Activated CD4-positive, CD25-positive, alpha-beta regulatory T cell treated with anti-CD3 and anti-CD28 coated beads, Interleukin-2, amount 50 U/mL, for 16 hours (primary cell): ENCODE data around the gene KCNC1.

Source experiments
- DNase-seq: peaks from one replicate; pipeline ENCODE4 v3.0.0-alpha.2; 2020; ENCODE audit warnings: low read depth, low spot score

KCNC1 gene

DNA sequence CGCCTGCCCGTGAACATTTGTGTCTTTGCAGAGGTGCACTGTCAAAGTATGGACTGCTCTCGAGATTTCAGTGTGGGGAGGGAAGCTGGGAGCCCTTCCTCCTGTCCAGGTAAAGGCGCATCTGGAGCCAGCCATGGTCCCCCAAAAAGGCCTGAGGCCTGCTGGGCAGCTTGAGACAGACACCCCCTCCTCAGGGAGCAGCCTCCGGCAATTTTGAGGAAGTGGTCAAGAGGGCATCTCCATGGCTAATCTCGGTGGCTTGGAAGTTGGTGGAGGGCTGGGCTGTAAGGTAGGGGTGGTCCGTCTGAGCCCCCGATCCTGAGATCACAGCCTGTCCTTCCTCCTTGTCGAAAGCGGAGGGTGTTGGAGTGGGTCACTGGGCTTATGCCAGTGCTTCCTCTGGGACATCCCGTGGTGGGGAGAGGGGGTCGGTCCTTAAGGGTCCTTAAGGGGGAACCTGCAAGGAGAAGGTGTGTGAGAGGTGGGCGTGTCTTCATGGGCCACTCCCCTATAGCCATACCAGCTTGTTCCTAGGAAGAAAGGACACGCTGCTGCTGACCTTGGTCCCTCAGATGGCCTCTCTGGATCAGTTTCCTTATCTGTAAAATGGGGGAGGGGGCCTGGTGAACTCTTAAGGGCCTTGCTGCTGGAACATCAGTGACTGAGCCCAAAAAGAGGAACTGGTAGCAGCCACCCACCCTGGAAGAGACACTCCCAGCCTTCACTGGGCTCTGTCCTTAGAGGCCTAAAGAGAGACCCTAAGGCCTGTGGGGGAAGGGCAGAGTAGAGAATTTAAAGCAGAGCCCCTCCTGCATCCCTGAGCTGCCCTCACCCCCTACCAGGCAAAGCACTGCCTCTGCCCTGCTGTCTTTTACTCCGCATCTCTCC lies 2.6 kb downstream of the KCNC1 start:
- no peak for DNase-seq

DNA sequence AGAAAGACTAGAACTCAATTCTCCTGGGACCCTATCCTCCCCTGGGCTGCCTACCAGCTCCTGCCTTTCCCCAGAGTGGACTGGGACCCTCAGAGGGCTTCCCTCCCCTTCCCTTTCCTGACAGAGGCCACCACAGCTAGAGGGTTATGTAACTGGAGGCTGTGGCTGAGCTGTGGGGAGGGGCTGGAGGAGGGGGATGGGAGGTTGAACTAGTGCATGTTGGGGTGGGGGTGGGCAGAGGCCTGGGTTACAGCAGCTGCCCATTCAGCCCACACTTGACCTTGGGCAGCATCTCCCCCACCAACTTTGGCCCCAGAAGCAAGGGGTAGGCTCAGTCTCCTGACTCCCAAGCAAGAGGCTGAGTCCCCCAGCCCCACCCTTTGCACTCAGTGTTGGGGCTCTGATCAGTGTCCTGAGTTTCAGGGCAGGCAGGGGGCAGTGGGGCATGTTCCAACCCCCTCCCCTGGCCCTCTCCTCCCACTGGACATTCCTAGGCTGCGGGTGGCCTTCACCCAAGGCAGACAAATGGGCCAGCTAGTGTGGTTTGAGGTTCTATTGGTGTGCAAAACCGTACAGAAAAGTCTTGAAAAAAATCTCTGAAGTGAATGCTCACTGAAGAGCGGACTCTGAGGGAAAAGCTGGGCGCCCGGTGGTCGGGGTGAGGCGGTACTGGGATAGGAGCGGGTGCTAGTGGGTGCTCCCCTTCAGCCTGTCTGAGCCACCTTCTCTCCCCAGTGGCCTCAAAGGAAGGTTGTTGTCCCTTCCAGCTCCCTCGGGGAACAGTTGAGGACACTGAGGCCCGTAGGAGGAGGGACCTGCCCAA lies 3.8 kb downstream of the KCNC1 start:
- DNase-seq, result no peak

DNA sequence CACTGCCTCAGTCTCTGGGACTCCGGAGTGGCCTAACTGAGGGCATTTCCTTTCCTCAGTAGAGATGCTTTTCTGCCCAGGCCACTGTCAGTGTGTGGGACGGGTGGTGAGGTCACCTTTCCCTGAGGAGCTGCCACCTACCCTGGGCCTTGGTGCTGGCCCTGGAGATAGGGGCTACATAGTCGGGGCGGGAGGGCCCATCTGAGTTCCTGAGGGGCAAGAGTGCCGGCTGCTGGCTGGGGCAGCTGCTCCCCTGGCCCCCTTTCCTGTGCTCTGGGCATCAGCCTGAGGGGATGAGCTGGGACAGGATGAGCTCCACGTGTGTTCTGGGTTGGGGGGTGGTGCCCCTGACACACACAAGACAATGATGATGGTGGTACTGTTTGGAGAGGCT lies 5.4 kb downstream of the KCNC1 start:
- DNase-seq, result no peak

DNA sequence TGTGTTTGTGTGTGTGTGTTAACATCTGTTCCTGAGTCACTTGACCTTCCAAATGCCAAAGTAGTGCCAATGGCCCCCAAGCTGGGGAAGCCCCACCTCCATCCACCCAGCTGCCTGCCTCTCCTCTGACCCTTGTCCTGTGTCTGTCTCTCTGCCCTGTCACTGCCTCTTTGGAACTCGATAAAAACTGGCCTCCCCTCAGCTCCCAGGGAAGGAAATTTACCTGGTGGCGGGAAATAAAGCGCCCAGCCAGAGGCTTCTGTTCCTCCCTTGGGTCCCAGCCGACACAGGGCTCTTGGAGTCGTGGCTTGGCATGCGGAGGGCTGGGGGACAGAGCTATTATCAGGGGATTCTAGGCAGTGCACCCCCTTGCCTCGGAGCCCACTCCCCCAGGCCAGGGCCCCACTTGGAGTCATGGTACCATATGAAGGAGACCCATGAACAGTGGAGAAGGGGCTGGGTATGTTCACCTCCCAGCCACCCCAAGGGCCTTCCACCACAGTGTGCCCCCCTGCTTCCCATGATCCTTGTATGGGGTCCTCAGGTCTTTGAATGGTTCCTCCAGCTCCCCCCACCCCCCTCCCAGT lies 6.2 kb downstream of the KCNC1 start:
- no peak for DNase-seq

DNA sequence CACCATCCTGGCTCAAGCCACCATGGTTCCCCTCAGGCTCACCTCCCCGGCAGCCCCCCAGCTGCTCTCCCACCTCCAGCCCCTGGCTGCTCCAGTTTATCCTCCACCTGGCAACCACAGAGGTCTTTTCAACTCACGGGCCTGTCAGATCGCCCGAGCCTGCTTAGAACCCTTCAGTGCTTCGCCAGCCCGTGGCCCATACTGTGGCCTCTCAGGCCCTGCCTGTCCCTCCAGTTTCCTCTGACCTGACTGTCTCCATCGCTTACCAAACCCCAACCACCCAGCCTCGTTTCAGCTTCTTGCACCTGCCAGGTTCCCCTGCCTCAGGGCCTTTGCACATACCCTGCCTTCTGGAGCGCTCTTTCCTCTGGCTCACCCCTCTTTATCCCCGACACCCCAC lies 6.9 kb downstream of the KCNC1 start:
- no peak for DNase-seq

DNA sequence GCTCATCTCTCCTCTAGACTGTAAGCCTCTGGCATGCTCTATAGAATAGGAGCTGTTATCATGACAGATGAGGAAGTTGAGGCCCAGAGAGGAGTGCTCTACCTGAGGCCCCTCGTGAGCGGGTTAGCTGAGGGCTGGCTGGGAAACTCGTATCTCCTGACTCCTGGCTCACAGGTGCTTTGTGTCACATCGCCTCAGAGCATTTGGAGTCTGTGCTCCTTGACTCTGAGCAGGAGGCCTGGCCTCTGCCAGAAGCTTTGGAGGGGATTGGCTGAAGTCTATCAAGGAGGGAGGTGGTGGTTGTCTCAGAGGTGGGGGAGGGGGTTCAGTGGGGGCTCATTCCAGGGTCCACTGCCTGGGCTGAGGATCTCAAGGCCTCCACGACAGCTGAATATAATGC lies 7.4 kb downstream of the KCNC1 start:
- no peak for DNase-seq

DNA sequence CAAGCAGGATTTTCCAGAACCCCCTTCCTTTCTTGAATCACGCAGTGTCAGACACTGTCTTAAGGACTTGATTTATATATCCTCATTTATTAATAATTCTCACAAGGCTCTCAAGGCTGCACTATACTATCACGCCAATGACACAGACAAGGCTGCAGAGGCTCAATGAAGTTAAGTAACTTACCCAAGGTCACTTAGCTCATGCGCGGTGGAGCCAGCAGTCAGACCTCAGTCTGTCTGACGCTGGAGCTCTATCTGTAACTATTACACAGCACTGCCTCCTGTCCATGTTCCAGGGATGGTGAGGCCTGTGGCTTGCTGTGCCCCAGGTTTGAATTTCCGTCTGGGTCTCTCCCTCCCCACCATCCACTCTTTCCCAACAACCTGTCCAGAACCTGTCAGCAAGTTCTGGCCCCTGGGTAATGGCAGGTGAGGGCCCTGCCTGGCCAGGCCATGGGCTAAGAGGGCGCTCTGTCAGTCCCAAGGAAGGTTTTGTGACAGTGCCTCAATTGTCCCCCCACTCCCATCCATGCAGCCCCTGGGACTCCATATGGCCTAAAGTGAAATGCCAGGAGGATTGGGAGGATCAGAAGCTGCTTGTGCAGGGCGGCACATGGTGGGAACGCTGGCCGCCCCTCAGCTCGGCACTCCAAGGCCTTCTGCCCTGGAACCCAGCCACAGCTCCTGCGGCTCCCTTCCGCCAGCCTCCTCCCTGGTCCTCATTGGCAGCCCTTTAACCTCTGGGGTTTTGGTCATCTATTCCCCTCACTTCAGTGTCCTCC lies 8.6 kb downstream of the KCNC1 start:
- DNase-seq, result no peak

DNA sequence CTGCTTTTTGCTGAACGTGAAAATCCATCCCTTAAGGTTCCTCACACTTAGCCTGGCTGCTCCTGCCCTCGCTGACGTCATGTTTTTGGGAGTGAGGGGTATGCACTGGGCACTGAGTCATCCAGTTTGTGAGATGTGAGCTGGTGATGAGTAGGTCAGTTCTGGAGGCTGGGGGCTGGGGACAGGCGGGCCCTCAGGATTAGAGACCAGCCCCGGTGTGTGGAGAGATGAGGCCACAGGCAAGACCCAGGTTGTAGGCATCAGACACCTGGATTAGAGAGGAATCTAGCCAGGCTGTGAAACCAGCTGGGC lies 9.2 kb downstream of the KCNC1 start:
- no peak for DNase-seq

DNA sequence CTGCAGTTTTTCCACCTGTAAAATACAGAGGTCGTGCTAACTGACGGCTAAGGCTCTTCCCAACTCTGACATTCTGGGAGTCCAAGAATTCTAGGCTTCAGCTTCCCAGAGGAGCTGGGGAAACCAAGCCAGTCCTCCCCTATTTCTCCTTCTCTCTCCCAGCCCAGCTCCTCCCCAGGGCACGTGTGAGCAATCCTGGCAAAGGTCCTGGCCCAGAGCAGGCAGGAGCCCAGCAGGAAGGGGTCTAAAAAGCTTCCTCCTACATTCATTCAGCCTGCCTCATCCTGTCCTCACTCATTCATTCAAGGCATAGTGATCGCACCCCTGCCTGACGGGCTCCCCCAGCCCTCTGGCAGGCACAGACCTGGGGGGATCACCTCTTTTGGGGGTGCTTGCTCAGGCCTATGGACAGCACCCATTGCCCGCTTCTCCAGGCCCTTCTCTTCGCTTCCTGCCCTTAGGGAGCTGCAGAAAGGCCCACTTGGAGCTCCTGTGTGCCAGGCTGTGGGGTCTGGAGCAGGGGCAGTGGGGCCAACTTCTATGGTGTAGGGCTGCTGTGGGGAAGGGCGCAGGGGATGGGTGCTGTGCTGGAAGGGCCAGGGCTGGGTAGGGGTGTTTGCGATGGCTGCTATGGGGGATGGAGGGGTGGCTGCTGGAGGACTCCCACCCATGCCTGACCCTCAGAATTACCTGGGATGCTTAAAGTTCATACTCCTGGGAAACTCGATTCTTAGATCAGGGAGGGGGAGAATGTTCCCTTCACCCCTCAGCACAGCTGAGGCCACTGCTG lies 9.8 kb downstream of the KCNC1 start:
- DNase-seq, result no peak

DNA sequence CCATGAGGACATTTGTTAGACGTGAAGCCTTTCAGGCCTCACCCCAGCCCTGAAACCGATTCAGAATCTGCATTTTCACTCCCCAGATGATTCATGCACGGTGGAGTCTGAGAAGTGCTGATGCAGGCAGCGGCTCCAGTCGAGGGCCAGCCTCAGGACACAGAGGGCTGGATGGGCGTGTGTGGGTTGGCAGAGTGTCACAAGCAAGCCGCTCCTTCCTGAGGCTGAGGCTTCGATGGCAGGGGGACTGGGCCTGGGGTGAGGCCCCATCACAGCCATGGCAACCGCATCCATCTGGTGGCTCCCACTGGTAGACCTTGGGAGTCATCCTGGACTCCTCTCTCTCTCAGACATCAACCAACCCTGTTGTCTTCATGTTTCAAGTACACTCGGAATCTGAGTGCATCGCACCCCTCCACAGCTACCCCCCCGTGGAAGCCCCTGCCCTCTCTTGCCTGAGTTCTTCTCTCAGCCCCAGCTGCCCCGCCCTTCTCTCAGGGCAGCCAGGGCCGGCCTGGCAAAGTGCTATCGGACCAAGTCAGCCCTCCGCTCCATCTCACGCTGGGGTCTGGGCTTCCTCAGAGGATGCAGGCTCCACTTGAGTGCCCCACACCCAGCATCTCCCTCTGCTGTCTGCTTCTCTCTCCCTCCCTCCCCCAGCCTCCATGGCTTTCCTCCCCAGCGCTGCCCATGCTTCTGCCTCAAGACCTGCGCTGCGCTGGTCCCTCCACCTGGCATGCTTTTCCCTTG lies 10.6 kb downstream of the KCNC1 start:
- no peak for DNase-seq

DNA sequence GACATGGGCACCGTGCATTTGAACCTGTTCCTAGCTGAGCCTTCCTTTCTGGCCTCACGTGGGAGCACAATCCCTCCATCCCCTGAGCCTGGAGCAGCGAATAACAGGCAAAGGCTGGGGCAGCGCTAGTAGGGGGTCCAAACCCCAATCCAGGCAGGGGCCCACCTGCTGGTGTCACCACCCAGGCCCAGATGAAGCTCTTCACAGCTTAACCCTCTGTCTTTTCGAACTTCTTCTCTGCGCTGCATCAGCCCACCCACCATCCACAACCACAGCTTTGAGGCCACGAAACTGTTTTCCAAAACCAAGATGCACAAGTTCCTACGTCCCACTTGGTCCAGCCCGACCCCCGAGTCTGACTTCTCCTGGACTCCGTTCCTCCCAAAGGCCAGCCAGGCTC lies 11.5 kb downstream of the KCNC1 start:
- DNase-seq, result no peak

DNA sequence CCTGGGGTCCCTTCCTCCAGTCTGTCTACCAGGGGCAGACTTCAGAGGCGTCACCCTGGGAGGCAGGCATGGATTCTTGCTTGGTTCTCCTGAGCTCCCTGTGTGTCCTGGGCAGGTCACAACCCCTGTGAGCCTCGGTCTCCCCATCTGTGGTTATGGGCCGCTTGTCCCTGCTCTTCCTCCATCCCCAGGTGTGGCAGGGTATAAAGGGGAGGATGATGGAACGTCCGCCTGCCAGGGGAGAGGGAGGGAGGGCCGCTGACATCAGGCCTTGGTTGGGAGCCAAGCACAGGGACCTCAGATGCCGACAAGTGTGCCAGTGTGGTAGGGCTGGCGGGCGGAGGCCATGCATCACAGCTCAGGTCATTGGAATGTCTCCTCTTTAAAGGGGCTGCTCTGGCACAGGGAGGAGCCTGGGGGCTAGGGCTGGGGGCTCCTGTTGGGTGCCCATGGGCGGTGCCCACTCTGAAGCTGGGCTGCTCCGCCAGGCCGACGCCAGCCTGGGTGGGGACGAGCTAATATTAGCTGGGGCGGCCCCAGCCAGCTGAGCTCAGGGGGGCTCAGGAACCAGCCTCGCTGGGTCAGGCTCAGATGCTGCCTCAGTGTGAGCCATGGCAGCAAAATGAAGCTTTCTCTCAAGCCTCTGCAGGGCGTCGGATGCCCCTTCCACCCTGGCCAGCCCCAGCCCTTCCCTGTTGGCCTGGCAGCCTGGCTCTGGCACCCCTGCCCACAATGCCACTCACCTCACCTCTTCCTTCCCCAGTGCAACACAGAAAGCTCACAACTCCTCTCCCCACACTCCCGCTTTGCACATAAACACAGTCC lies 12.8 kb downstream of the KCNC1 start:
- no peak for DNase-seq

DNA sequence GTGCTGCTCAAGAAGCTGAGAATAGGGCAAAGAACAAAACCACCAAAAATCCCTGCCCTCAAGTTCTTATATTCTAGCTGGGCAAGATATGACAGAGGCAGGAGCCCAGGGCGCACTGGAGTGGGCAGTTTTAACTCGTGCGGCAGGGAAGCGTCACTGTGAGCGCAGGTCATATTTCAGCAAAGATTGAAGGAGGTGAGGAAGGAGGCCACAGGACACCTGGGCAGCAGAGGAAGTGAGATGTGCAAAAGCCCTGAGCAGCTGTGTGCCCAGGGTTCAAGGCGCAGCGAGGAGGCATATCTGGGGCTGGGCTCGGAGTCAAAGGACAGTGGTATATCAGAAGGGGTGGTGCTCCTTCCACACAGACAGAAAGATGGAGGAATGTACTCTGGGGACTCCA lies 13.5 kb downstream of the KCNC1 start:
- no peak for DNase-seq

DNA sequence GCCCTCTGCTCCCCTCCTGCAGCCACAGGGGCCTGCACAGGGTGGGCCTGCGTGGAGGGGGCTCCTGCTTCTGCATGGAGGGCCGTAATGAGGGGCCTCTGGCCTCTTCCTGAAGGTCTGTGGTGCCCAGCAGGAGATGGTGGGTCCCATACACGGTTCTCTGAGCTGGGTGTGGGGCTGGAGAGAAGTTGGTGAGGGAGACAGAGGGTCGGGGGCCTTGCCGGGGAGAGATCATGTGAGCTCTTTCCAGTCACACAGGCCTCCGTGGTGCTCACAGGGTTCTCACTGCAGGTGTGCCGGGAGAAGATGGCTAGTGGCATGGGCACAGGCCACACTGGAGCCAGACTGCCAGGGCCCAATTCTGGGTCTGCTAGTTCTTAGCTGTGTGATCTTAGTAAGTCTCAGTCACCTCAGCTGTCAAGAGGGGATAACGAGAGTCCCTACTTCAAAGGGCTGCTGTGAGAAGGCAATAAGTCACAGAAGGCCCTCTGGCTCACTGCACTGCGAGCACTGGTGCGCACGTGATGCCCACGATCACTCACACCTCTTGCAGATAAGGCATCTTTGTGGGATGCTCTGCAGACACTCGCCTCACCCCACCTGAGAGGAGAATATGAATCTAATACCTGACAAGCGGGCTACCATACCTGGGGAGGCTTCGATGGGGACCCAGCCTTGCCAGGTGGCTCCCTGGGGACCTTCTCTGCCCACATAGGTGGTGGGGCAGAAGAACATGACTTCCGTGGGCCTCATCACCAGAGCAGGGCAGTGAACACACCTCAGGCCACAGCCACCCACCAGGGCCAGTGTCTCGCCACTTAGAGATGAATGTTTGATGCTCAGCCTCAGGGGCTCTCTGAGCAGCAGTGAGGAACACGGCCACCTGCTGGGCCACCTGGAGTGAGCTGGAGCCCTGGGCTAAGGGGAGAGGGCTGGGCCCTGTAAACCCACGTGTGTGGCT lies 14.5 kb downstream of the KCNC1 start:
- DNase-seq, result no peak

DNA sequence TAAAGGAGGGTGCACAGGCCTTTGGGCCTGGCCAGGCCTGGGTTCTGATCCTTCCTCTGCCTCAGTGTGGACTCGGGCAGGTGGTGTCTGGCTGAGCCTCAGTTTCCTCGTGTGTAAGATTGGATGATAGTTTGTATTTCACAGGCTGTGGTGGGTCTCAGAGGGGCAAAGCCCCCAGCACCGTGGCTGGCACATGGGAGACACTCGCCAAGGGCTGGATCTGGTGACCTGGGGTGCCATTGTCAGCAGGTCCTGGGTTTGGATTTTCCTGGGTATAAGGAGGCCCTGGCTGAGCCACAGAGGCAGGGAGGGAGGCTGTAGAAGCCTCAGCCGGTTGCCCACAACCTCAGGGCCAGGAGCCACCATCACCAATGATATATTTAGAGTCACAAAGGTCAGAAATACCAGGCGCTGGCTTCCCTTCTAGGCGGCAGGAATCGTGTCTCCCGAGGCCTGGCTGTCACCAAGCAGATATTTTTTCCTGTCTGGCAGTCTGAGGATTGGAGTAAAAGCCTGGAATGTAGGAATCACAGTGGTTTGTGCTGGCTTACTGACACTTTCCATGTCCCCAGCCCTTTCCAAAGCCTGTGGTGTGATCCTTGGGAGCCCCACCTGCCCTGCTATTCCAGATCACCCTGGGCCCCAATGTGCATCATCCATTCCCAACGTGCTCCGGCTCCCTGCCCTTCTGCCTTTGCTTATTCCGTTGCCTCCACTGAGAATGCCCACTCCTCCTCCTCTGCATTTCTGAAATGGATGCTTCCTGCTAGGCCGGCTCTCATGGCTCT lies 15.6 kb downstream of the KCNC1 start:
- DNase-seq, result no peak

DNA sequence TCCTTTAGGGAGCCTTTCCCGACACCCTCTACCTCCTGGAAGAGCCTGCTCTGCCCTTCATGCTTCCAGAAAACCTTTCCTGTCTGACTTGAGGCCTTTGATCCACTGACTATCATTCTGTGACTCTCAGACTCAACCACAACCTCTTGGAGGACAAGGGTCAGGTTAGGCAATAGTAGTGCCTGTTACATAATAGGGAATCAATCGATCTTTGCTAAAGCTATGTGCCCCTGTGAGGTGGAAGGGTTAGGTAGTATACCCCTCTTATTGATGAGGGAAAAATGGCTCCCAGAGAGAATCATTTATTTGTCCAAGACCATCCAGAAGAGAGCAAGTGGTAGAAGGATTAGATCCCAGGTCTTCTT lies 16.2 kb downstream of the KCNC1 start:
- DNase-seq, result no peak

DNA sequence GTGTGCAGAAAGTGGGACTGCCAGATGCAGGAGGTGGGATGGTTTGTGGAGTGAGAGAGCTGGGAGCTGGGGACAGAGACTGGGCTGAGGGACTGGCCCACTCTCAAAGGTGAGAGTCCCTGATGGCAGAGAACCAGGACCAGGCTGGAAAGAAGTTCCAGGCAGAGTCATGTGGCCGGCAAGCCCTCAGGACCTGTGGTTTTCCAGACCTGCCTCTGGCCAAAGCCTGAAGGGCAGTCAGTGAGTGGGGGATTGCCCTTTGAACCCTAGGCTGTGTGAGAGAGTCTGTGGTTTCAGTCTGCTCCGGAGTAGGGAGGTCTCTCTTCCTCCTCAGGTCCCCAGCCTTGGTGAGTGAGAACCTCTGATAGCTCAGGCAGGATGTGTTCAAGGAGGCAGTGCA lies 17.0 kb downstream of the KCNC1 start:
- DNase-seq, result no peak

DNA sequence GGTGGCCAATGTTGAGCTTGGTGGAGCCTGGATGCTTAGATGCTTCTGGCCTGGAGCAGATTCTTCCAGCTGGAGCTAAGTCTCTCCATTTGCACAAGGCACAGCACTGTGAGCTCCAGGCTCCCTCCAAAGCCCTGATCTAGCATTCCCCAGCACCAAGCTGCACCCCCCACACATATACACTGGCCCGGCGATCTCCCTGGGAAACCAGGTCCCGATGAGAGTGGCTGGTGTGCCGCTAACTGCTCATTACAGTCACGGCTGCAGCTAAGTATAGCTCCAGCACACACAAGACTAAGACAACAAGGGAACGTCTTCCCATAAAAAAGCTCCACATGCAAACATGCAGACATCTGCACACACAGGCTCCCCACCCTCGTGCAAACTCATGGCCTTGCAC lies 17.6 kb downstream of the KCNC1 start:
- no peak for DNase-seq
